ENCODE data around the gene FN3K. TPM values are rescaled to one million over a fixed set of nuclear protein-coding genes. Genes with fewer than 3 reads are reported as not detected.

Gene FN3K
- total and polyA plus RNA-seq, 2 of the 8 experiments (the other 6 are each of a cell fraction or from before 2014, with no cell fraction given): 0.88 to 14.2 TPM

DNA sequence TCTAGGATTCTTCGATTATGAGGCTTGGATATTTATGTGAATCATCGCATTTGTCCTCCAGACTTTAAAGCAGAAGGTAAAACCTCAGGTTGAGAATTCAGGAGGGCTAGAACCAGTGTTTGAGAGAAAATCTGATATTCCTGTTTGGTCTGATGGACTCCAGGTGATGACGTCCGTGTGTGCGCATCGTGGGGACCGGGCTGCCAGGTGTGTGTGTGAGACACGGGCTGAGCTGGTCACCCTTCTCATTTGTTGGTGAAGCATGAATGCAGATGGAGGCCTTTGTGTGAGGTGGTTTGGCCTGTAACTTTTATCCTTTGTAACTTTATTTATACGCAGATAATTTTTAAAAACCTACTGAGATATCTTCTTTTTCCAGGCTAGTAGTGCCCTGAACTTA lies 61.6 kb downstream of the FN3K start:
- WGBS, 2 experiments (ENCODE audit: extremely low coverage in 1 of 2, insufficient coverage in 1 of 2, insufficient read length in 1 of 2, insufficient replicate concordance in 2 of 2, low coverage in 1 of 2, low lambda C conversion rate in 2 of 2, missing lambda C conversion rate in 1 of 2): 93% methylated on average over 9 of the region's 9 CpGs; no CpG with 5 or more reads in 1 of the 2 experiments
- Histone ChIP-seq H3K27ac (ENCODE audit: low read depth, low read length) (no peak overlapping the region), H3K36me3 (ENCODE audit: control insufficient read depth in 2 of 4, insufficient read depth in 4 of 4, low read length in 3 of 4) (peaks cover 2 to 36% (median 24%) of the 10 kb centered on the region in 4 experiments; a peak in 6 of 8 replicates), H2AK5ac (ENCODE audit: low read depth, low read length) (no peak overlapping the region), H3K27me3 (replicated peaks in 1 of 4; ENCODE audit: control insufficient read depth in 3 of 4, extremely low read depth in 1 of 4, insufficient read depth in 3 of 4, low read length in 3 of 4) (no peaks in the 10 kb centered on the region), H4K20me1 (replicated peaks in 1 of 2; ENCODE audit: control insufficient read depth in 1 of 2, insufficient read depth in 2 of 2, low read length in 2 of 2) (peaks cover 3 to 6% of the 10 kb centered on the region in 2 experiments), H3K79me2 (ENCODE audit: control insufficient read depth in 1 of 2, insufficient read depth in 2 of 2, low read length in 2 of 2) (peaks cover 0 to 40% of the 10 kb centered on the region in 2 experiments; a peak in 2 of 4 replicates), H3K4me1 (replicated peaks in 1 of 4; ENCODE audit: control insufficient read depth in 3 of 4, insufficient read depth in 4 of 4, low read length in 3 of 4) (no peaks in the 10 kb centered on the region), H3K23me2 (ENCODE audit: low read depth, low read length) (no peaks in the 10 kb centered on the region; the same call in 1 of the 2 replicates), H4K8ac (ENCODE audit: extremely low read depth, insufficient read depth, low read length) (no peak overlapping the region), H2BK12ac (ENCODE audit: low read depth, low read length) (no peak overlapping the region), H3K79me1 (ENCODE audit: low read depth, low read length) (peaks cover 15% of the 10 kb centered on the region; the same call in 1 of the 2 replicates), H3K14ac (ENCODE audit: insufficient read length) (no peak overlapping the region), H2AFZ (ENCODE audit: low read length) (no peak overlapping the region), H3K9me3 (ENCODE audit: insufficient read depth in 2 of 2, low read depth in 1 of 2, low read length in 1 of 2) (peaks cover 16 to 19% of the 10 kb centered on the region in 2 experiments), H4K91ac (replicated peaks; ENCODE audit: insufficient read length, low read length) (no peak overlapping the region), H2BK15ac (ENCODE audit: low read length) (no peak overlapping the region), H3K4me3 (ENCODE audit: extremely low read depth in 1 of 4, insufficient read depth in 2 of 4, low read depth in 3 of 4, low read length in 4 of 4) (no peak overlapping the region), H4K5ac (ENCODE audit: insufficient read length, low read depth, low read length) (no peak overlapping the region), H2BK120ac (replicated peaks; ENCODE audit: low read depth, low read length) (no peak overlapping the region), H3K9ac (replicated peaks in 1 of 4; ENCODE audit: extremely low read depth in 1 of 4, low read depth in 3 of 4, low read length in 3 of 4) (no peak overlapping the region), H3K4ac (replicated peaks; ENCODE audit: insufficient read length, low read depth, low read length) (no peak overlapping the region), H3K4me2 (ENCODE audit: insufficient read depth in 1 of 2, low read depth in 2 of 2, low read length in 2 of 2) (no peak overlapping the region), H3K56ac (replicated peaks; ENCODE audit: insufficient read length, low read depth, low read length) (no peak overlapping the region), H3K18ac (ENCODE audit: extremely low read depth, low read length) (no peak overlapping the region), H2BK5ac (ENCODE audit: low read depth, low read length) (no peak overlapping the region), H2BK20ac (ENCODE audit: low read length) (no peak overlapping the region), H3K23ac (ENCODE audit: insufficient read length) (no peak overlapping the region)
- CTCF ChIA-PET (ENCODE audit: partially characterized antibody): no interaction called here
- no peak for FAIRE-seq
- no peak for DNase-seq (ENCODE audit: low read depth in 1 of 2, low spot score in 2 of 2)
- POLR2A ChIA-PET (ENCODE audit: partially characterized antibody): no interaction called here
- no peak for TF ChIP-seq TAF1 (IDR thresholded peaks at IDR 0.05; ENCODE audit: low read depth, low read length)
- TF ChIP-seq POLR2AphosphoS5 (IDR thresholded peaks at IDR 0.05; ENCODE audit: low read depth, low read length): no peak
- TF ChIP-seq YY1 (IDR thresholded peaks at IDR 0.05; ENCODE audit: low read depth, low read length): no peak
- no peak for TF ChIP-seq GABPA (IDR thresholded peaks at IDR 0.05; ENCODE audit: borderline replicate concordance, insufficient read depth, low read length)
- no peak for TF ChIP-seq EP300 (IDR thresholded peaks at IDR 0.05; ENCODE audit: borderline replicate concordance in 1 of 2, low read depth in 2 of 2, low read length in 2 of 2)
- TF ChIP-seq SP2 (IDR thresholded peaks at IDR 0.05; ENCODE audit: low read length): no peak
- TF ChIP-seq RNF2 (IDR thresholded peaks at IDR 0.05; ENCODE audit: borderline replicate concordance, low read depth, low read length, missing control alignments, poor library complexity, severe bottlenecking): no peak
- TF ChIP-seq GTF2F1 (IDR thresholded peaks at IDR 0.05; ENCODE audit: borderline replicate concordance, low read depth, low read length): no peak
- no peak for TF ChIP-seq SUZ12 (IDR thresholded peaks at IDR 0.05; ENCODE audit: low read length)
- no peak for TF ChIP-seq SIN3A (conservative IDR thresholded peaks at IDR 0.05 in 1 of 2, IDR thresholded peaks at IDR 0.05 in 1 of 2; ENCODE audit: low read depth in 1 of 2, low read length in 2 of 2)
- no peak for TF ChIP-seq RXRA (IDR thresholded peaks at IDR 0.05; ENCODE audit: insufficient read depth, low read depth, low read length)
- no peak for TF ChIP-seq SRF (IDR thresholded peaks at IDR 0.05; ENCODE audit: low read depth, low read length)
- no peak for TF ChIP-seq CEBPB (IDR thresholded peaks at IDR 0.05; ENCODE audit: low read depth, low read length)
- TF ChIP-seq SAP30 (IDR thresholded peaks at IDR 0.05; ENCODE audit: insufficient read depth, insufficient replicate concordance, low read length): no peak

Measured in H1 (cell line).